HL-60 (cell line): ENCODE results near the gene ZNRF4.

Experiments
- CTCF ChIP-seq: IDR thresholded peaks from one replicate; pipeline ENCODE4 v1.5.1; 2011; ENCODE audit warnings: low read length, control low read depth, inconsistent platforms; ENCODE audit not compliant: insufficient read depth
- POLR2AphosphoS5 ChIP-seq: IDR thresholded peaks from 2 replicates; pipeline ENCODE4 v1.6.1; 2012; ENCODE audit warnings: low read depth
- REST ChIP-seq: IDR thresholded peaks from 2 replicates; pipeline ENCODE4 v1.6.1; 2012; ENCODE audit warnings: low read depth; ENCODE audit not compliant: insufficient replicate concordance

GRCh38 chr19:5484398-5485285 lies 29.4 kb downstream of the ZNRF4 start:
- TF ChIP-seq CTCF (no peak), REST (no peak), POLR2AphosphoS5 (no peak)
